SK-N-MC (cell line): ENCODE measurements around the gene TECR.
"Not testable (repeated sequence)": the region's sequence is repeated elsewhere in the genome, so short reads cannot be mapped to it uniquely, and the experiment has no call there.

Source experiments
- DNase-seq: peaks from one replicate; pipeline ENCODE4 v3.0.0-alpha.2; 2011; ENCODE audit warnings: low read depth, low spot score
- H3K27ac ChIP-seq: fragments of 200-600 bp; sonication (generic); 2 replicates; pipeline ENCODE4 v1.5.1; 2016; ENCODE audit warnings: mixed run types
- H3K36me3 ChIP-seq: fragments of 200-600 bp; sonication (generic); 2 replicates; pipeline ENCODE4 v1.6.1; 2017; ENCODE audit warnings: antibody characterized with exemption, low read length, mixed read lengths; ENCODE audit not compliant: insufficient read depth
- H3K4me3 ChIP-seq: fragments of 200-600 bp; sonication (generic); 2 replicates; pipeline ENCODE4 v1.5.1; 2016
- H3K9ac ChIP-seq: fragments of 200-600 bp; sonication (generic); 2 replicates; pipeline ENCODE4 v1.8.0; 2017; ENCODE audit warnings: mixed run types, mixed read lengths; ENCODE audit not compliant: insufficient read length
- H3K9me3 ChIP-seq: fragments of 200-600 bp; sonication (generic); 2 replicates; pipeline ENCODE4 v1.6.1; 2017; ENCODE audit warnings: low read depth, mild to moderate bottlenecking, antibody characterized with exemption, low read length, moderate library complexity, mixed read lengths
- EZH2 ChIP-seq: fragments of 200-600 bp; sonication (generic); IDR thresholded peaks from one replicate; pipeline ENCODE4 v1.6.1; 2017; ENCODE audit warnings: antibody characterized with exemption
- FOXP2 ChIP-seq: optimal IDR thresholded peaks from 2 replicates; pipeline ENCODE3; 2011; ENCODE audit warnings: mild to moderate bottlenecking, moderate library complexity; ENCODE audit not compliant: insufficient read depth; ENCODE audit errors: extremely low read length, control extremely low read depth
- POLR2AphosphoS5 ChIP-seq: IDR thresholded peaks from 2 replicates; pipeline ENCODE4 v1.6.1; 2012; ENCODE audit warnings: mild to moderate bottlenecking, low read depth, low read length, borderline replicate concordance

Gene TECR

DNA sequence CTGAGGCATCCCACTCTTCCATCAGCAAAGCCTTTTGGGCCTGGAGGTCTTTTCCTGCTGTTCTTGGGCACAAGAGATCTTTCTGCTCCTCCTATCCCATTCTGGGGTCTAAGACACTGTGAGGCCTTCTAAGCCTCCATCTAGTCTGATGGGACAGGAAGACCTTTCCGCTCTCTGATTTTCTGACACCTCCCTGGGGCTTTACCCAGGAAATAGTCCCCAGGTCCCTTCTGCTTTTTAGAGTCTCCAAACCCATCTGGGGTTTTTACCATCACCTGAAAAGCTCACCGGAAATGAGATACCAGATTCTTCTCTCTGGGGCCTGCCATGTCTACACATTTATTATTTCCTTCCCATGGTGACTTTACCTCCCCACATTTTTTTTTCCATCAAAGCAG lies 74.6 kb downstream of the TECR start:
- H3K27ac ChIP-seq: no peak overlapping the region
- H3K36me3 ChIP-seq: no peaks in the 10 kb centered on the region
- DNase-seq: no peak
- H3K9me3 ChIP-seq: no peaks in the 10 kb centered on the region
- TF ChIP-seq EZH2: no peak
- no peak for TF ChIP-seq FOXP2
- no peak for TF ChIP-seq POLR2AphosphoS5
- no peak overlapping the region for H3K9ac ChIP-seq
- no peak overlapping the region for H3K4me3 ChIP-seq

DNA sequence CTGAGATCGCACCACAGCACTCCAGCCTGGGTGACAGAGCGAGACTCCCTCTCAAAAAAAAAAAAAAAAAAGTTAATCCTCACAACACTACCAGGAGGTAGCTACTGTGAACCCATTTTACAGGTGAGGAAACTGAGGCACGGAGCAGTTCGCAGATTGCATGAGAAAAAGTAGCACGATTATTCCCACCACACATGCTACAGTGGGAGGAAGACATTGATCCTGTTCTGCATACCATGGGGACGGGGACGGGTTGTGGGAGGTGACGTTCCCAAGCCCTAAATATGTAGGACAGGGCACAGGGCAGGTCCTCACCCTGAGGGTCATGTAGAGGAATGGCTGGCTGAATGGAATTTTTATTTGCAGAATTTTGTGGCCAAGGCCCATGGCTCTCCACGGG lies 77.2 kb downstream of the TECR start:
- Histone ChIP-seq H3K27ac (no peak overlapping the region), H3K9me3 (no peaks in the 10 kb centered on the region), H3K9ac (no peak overlapping the region), H3K4me3 (no peak overlapping the region), H3K36me3 (no peaks in the 10 kb centered on the region)
- no peak for DNase-seq
- TF ChIP-seq POLR2AphosphoS5 (no peak), FOXP2 (no peak)

DNA sequence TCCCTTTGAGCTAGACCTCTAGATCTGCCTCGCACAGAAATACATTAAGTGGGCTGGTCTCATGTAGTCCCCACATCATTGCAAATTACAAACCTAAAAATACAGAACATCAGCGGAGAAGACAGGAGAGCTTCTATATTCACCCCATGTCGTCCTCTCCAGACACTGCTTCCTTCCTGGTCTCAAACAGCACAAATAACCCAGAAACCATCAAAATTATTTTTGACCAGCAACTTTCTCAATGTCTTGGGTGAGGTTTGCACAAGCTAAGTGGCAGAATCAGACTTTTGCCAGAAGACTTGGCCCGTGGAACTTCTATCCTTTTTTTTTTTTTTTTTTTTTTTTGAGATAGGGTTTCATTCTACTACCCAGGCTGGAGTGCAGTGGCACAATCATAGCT lies 81.7 kb downstream of the TECR start:
- no peak overlapping the region for H3K9ac ChIP-seq
- no peak for TF ChIP-seq POLR2AphosphoS5
- no peak for TF ChIP-seq EZH2
- no peak overlapping the region for H3K4me3 ChIP-seq
- DNase-seq: no peak
- H3K36me3 ChIP-seq: no peaks in the 10 kb centered on the region
- no peak overlapping the region for H3K27ac ChIP-seq
- no peaks in the 10 kb centered on the region for H3K9me3 ChIP-seq

DNA sequence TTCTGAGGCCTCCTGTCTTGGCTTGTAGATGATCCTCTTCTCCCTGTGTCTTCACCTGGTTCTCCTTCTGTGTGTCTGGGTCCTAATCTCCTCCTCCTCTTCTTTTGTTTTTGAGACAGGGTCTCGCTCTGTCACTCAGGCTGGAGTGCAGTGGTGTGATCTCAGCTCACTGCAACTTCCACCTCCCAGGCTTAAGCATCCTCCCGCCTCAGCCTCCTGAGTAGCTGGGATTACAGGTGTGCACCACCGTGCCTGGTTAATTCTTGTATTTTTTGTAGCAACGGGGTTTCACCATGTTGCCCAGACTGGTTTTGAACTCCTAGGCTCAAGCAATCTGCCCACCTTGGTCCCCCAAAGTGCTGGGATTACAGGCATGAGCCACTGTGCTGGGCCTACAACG lies 82.8 kb downstream of the TECR start:
- H3K36me3 ChIP-seq, H3K4me3 ChIP-seq, H3K9me3 ChIP-seq, H3K9ac ChIP-seq, H3K27ac ChIP-seq, DNase-seq: not testable (repeated sequence)

DNA sequence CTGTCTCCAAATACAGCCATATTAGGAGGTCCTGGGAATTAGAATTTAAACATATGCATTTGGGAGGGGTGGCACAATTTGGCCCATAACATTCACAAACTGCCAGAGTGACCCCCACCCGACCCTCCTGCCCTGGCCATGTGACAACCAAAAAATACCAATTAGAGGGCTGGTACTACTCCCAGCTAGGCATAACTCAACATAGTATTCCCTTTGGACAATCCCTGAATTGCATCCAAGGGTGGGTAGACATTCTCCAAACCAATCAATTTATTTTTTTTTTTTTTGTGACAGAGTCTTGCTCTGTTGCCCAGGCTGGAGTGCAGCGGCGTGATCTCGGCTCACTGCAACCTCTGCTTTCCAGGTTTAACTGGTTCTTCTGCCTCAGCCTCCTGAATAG lies 83.3 kb downstream of the TECR start:
- no peak for TF ChIP-seq FOXP2
- no peaks in the 10 kb centered on the region for H3K9me3 ChIP-seq
- no peak overlapping the region for H3K4me3 ChIP-seq
- no peaks in the 10 kb centered on the region for H3K36me3 ChIP-seq
- no peak for DNase-seq
- H3K9ac ChIP-seq: no peak overlapping the region
- H3K27ac ChIP-seq: no peak overlapping the region

DNA sequence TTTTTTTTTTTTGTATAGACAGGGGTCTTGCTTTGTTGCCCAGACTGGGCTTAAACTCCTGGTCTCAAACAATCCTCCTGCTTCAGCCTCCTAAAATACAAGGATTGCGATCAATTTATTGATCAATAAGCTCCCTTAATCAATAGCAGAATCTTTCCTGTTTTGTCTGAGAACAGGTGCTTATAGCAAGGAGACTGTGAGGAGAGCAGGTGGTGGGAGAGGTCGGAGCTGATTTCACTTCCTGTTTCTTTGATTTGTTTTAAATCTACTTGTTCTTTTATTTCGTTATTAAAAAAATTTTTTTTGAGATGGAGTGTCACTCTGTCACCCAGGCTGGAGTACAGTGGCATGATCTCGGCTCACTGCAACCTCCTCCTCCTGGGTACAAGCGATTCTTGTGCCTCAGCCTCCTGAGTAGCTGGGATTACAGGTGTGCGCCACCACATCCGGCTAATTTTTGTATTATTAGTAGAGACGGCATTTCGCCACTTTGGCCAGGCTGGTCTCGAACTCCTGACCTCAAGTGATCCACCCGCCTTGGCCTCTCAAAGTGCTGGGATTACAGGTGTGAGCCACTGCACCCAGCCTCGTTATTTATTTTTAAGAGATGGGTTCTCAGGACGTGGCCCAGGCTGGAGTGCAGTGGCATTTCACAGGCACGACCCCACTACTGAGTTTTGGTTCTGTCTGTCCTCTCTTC lies 84.2 kb downstream of the TECR start:
- H3K4me3 ChIP-seq, DNase-seq, H3K9ac ChIP-seq, H3K36me3 ChIP-seq, H3K9me3 ChIP-seq, H3K27ac ChIP-seq: not testable (repeated sequence)

DNA sequence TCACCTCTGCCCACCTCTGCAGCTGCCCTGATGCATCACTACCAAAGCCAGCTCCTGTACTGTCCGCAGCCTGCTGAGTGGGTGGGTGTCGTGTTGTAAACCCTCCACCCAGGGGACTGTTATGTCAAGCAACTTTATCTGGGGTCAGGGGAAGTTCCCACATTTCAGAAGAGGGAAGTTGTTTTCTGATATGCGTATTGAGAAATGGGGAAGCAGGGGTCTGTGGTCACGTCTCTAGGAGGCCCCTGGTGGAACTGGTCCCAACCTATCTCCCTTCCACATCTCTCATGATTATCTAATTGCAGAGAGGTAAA lies 84.7 kb downstream of the TECR start:
- H3K9ac ChIP-seq: no peak overlapping the region
- no peaks in the 10 kb centered on the region for H3K36me3 ChIP-seq
- no peak overlapping the region for H3K4me3 ChIP-seq
- no peak for DNase-seq
- no peak overlapping the region for H3K27ac ChIP-seq
- TF ChIP-seq FOXP2: no peak
- no peak for TF ChIP-seq EZH2
- no peak for TF ChIP-seq POLR2AphosphoS5
- no peaks in the 10 kb centered on the region for H3K9me3 ChIP-seq
